ENCODE measurements around the gene BACE2. TPM values are rescaled to one million over a fixed set of nuclear protein-coding genes. Genes with fewer than 3 reads are reported as not detected.

Gene BACE2
- total RNA-seq, 1 experiment from 2014 or later, result 23.2 TPM

GRCh38 chr21:41170859-41171609 lies 3.1 kb downstream of the BACE2 start:
- TF ChIP-seq POLR2AphosphoS5 (IDR thresholded peaks at IDR 0.05; ENCODE audit: low read depth, low read length) (no peak), EZH2 (IDR thresholded peaks at IDR 0.05) (no peak), YY1 (IDR thresholded peaks at IDR 0.05; ENCODE audit: extremely low read depth, insufficient replicate concordance, low read depth, low read length) (no peak), ELF1 (IDR thresholded peaks at IDR 0.05; ENCODE audit: borderline replicate concordance, low read depth) (no peak), REST (IDR thresholded peaks at IDR 0.05; ENCODE audit: low read depth) (no peak), SRF (IDR thresholded peaks at IDR 0.05; ENCODE audit: low read depth) (no peak), CBX3 (IDR thresholded peaks at IDR 0.05; ENCODE audit: low read depth) (no peak), CEBPB (IDR thresholded peaks at IDR 0.05; ENCODE audit: low read depth) (no peak), MAX (IDR thresholded peaks at IDR 0.05) (no peak), EZH2phosphoT487 (IDR thresholded peaks at IDR 0.05; ENCODE audit: borderline replicate concordance) (no peak), EGR1 (IDR thresholded peaks at IDR 0.05; ENCODE audit: low read depth) (no peak), ZFX (IDR thresholded peaks at IDR 0.05) (no peak), SP1 (IDR thresholded peaks at IDR 0.05; ENCODE audit: low read depth) (no peak), SIN3A (IDR thresholded peaks at IDR 0.05; ENCODE audit: low read depth) (no peak), CTCF (IDR thresholded peaks at IDR 0.05 in 2 of 3, conservative IDR thresholded peaks at IDR 0.05 in 1 of 3; ENCODE audit: borderline replicate concordance in 1 of 3, insufficient read depth in 1 of 3, low read depth in 2 of 3, low read length in 2 of 3) (no peak), RAD21 (IDR thresholded peaks at IDR 0.05; ENCODE audit: low read depth) (no peak), ZNF274 (IDR thresholded peaks at IDR 0.05; ENCODE audit: low read depth, low read length) (no peak), FOSL1 (IDR thresholded peaks at IDR 0.05; ENCODE audit: low read depth) (no peak), ZBTB33 (IDR thresholded peaks at IDR 0.05; ENCODE audit: extremely low read depth, insufficient replicate concordance, low read length) (no peak), POLR2A (IDR thresholded peaks at IDR 0.05; ENCODE audit: borderline replicate concordance, extremely low read depth, insufficient read depth, insufficient read length) (no peak)
- Histone ChIP-seq H3K4me2 (ENCODE audit: low read length) (no peak overlapping the region), H3K36me3 (ENCODE audit: control insufficient read depth in 1 of 2, insufficient read depth in 2 of 2, low read length in 2 of 2) (no peaks in the 10 kb centered on the region), H3K4me1 (ENCODE audit: control insufficient read depth in 1 of 2, insufficient read depth in 2 of 2, low read length in 2 of 2) (peaks cover 7 to 21% of the 10 kb centered on the region in 2 experiments; a peak in 3 of 4 replicates), H3K9me3 (ENCODE audit: control insufficient read depth in 1 of 2, insufficient read depth in 1 of 2, low read depth in 1 of 2, low read length in 2 of 2) (no peaks in the 10 kb centered on the region), H3K9ac (ENCODE audit: low read length) (no peak overlapping the region), H3K27ac (ENCODE audit: low read depth, low read length) (no peak overlapping the region), H3K9me2 (ENCODE audit: insufficient read depth) (no peaks in the 10 kb centered on the region), H3K4me3 (replicated peaks in 1 of 2; ENCODE audit: low read depth in 1 of 2, low read length in 2 of 2) (no peak overlapping the region), H3K27me3 (ENCODE audit: insufficient read depth, low read length) (no peaks in the 10 kb centered on the region), H3K79me2 (ENCODE audit: insufficient read depth, low read length) (peaks cover 41% of the 10 kb centered on the region; the same call in 1 of the 2 replicates), H2AFZ (ENCODE audit: low read depth, low read length, poor library complexity, severe bottlenecking) (no peak overlapping the region), H4K20me1 (ENCODE audit: insufficient read depth) (no peaks in the 10 kb centered on the region; the same call in 1 of the 2 replicates)
- no TSS peak for BruUV-seq (replicated peaks)
- intact Hi-C loops (cut with micrococcal nuclease), result no loop called here
- CTCF ChIA-PET, result interaction anchor here (0.9 to 1.6 kb wide), 5 partner anchors 11 to 112 kb away, joined by 3 to 8 read pairs (median 3); no protein-coding TSS in a partner anchor
- ATAC-seq (no peak), DNase-seq (ENCODE audit: low read depth, low spot score) (no peak)
- RAD21 ChIA-PET (ENCODE audit: low non-redundant PET in 1 of 2, low total read pairs in 2 of 2, uncharacterized antibody in 2 of 2, unreplicated experiment in 2 of 2), result interaction anchor here in 1 of 2 experiments (1.1 kb wide), 1 partner anchor 112 kb away, joined by 4 read pairs; no protein-coding TSS in a partner anchor
- POLR2A ChIA-PET, result no interaction called here

All from HCT116 (cell line).